GM19397 (cell line): ENCODE measurements around the gene TM9SF3.

Source experiments
- ATAC-seq: cut with Tn5 transposase; IDR thresholded peaks from one replicate; pipeline ENCODE4 v1.9.1; 2021; ENCODE audit warnings: mild to moderate bottlenecking, moderate library complexity; ENCODE audit not compliant: unreplicated experiment

TM9SF3 gene

DNA sequence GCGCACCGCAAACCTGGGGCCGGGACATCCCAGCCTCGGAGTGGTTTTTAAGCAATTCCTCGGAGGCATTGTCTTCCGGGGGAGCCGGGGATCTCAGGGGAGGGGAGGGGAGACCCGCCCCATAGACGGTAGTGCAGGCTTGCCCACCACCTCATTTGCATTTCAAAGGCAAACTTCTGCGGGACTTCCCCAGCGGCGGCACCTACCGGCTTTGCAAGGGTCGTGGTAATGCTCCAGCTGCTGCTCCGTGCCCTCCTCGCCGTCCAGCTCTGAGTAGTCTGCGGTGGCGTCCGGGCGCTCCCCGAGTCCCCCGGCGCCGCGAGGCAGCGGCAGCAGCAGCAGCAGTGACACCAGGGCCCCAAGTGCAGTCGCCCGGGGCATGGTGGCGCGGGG lies 73.5 kb downstream of the TM9SF3 start:
- peak; percentile 46 for ATAC-seq

DNA sequence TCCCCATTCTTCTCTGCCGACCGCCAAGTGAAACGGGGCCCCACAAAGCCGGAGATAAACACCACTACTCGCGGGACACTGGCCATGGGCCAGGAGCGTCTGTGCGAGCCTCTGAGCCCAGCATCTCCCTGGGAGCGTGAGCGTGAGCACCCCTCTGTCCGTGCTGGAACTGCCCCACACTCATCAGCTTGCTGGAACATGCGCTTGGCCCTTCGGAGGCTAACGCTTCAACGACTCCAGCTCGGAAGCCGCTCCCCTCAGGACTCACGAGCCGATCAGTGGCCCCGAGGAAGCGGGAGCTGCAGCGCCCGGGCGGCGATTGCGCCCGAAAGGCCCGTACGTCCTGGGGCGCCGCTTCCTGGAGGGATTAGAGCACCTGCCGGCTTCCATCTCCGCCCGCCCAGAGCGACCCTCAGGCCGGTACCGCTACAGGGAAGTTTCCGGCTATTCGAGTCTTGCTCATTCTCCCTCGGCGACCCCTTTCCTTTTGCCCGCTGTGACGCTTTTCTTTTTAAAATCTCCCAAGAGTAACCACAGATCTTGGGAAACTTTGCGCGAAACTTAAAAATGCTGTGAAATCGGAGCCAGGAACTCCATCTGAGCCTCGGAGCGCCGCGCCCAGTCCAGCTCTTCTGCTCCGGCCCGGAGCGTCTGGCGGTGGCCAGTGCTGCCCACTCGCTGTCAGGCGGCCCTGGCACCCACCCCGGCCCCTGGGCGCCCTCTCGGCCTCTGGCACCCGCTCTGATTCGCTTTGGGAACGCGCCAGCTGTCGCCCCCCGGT lies 74.1 kb downstream of the TM9SF3 start:
- ATAC-seq = no peak

DNA sequence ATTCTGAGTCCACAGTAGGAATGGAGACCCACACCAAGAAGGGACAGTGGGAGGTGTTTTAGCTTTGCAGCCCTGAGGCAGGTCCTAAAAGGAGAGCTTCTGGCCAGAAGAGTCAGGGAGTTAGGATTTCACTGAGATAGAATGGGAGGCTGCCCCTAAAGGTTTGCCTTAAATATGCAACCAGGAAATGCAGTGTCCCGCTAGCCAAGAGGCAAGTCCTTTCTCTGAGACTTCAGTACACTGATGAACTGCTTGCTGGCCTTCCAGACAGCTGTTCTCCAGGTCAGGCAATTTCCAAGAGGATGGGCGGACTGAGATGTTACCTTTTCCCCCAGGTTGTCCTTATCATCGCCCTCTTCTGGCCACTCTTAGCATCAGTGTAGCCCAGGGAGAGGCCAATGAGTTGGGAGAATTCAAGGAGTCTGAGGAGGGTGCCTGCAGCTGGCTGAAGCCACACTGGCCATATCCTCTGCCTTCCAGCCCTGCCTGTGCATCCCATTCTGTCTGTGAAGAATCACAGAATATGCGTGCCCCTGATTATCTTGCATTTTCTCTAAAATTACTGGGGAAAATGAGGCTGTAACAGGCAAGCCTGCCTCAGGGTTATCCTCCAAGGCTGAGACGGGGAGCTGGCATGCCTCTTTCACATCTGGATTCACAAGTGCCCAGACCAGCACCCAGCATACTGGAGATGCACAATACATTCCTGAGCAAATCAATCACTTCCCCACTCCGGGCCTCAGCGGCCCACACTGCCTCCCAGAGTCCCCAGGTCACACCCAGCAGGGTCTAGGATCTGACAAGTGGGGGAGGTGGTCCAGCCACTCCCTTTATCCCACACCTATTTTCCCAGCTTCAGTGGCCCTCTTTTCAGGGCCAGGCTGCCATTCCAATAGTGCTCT lies 75.5 kb downstream of the TM9SF3 start:
- ATAC-seq = no peak

DNA sequence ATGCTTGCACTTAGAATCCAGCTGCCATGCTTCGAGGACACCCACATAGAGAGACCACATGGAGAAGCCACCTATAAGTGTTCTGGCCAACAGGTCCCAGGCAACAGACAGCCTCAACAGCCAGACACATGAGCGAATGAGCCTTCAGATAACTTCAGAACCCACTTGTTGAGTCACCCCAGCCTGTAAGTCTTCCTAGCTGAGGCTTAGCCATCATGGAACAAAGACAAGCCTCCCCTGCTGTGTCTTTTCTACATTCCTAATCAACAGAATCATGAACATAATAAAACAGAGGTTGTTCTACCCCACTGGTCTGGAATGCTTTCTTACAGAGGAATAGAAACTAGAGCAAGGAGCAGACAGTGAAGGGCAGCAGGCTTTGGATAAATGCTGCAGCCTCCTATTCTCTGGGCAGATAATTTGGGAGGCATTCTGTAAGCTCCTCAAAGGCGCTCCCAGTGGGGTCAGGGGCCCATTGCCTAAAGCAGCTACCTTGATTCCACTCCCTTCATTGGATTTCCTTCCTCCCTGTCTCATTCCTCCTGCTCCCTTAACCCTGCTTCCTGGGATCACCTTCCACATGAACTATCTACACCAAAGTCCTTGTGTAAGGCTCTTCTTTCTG lies 77.7 kb downstream of the TM9SF3 start:
- no peak for ATAC-seq

DNA sequence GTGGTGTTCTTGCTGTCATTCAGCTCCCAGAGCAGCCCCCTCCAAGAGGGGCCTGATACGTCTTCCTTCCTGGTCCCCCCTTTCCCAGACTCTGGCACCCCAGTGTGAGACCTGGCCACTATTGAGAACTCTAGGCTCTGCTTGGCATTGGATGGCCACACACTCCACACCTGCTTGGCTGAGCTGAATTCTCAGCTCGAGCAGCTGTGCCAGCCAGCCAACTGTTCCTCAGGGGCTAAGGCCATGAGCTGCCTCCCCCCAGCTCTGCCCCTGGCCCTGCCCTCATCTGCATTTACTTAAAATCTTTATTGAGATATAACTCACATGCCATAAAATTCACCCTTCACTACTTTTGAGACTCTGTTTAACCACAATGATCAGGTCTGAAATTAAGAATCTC lies 79.8 kb downstream of the TM9SF3 start:
- no peak for ATAC-seq

DNA sequence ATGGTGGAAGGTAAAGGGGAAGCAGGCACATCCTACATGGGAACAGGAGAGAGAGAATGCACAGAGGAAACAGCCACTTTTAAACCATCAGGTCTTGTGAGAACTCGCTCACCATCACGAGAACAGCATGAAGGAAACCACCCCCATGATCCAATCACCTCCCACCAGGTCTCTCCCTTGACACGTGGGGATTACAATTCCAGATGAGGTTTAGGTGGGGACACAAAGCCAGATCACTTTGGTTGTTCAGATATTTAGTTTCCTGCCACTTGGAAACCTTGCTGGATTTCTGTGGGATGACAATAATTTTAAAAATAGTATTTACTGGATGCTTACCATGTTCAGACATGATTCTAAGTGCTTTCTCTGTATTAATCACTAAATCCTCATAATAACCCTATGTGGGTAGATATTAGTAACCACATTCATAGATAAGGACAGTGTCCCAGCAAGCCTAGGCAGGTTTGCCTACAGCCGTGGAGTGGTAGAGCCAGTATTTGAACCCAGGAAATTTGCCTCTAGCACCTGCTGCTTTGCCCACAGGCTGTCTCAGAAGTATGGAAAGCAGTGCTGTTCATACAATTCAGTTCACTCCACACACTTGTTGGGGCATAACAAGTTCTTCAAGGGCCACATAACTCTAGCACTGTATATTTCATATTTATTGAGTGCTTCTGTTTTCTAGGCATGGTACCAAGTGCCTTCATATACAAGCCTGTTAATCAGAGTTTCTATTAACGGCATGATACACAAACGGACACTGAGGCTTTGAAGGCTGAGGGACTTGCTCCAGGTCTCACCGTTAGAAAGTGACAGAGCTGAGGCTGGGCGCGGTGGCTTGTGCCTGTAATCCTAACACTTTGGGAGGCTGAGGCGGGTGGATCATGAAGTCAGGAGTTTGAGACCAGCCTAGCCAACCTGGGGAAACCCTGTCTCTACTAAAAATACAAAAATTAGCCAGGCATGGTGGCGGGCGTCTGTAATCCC lies 81.4 kb downstream of the TM9SF3 start:
- ATAC-seq = no peak

DNA sequence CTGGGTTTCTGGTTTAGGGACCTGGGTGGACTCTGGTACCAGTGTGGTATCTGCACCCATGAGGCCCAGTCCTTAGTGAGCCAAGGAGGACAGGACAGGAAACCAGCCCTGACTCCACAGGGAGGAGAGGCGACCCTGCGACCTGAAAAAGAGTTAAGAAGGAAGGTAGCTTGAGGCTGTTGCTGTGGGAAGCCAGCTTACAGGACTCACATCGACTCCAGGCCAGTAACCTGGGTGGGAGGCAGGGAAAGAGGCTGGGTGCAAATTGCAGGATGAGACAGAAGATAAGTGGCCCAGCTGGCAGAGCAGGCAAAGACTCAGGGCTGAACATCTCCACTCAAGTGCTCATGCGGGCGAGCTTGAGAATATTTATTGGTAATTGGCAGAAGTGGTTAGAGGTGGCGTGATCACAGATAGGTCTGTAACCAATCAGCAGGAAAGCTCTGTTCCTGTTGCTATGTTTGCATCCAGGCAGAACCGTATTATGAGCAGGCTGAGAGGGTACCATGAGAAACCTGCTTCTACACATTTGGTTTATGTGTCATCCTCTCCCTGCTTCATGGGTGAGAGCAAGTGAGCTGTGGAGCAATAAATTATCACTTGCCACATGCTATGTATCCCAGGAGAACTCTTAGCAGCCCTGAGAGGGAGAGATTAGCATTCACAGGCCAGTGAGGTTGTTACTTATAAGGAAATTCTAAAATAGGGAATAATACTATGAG lies 84.1 kb downstream of the TM9SF3 start:
- no peak for ATAC-seq

DNA sequence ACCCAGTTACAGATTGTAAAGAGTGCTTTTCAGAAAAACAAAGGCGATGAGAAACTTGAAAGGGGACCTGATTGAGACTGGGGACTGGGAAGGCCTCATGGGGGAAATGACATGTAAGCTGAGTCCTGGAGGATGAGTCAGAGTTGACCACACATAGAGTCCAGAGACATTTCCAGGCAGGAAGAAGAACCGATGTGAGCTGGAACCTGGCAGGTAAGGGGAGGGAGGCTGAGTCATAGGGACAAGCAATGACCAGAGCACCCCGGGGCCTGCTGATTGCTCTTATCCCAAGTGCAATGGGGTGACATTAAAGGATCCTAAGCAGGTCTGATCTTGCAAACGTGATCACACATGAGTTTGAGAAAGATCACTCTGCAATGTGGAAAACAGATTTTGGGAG lies 84.8 kb downstream of the TM9SF3 start:
- ATAC-seq = no peak

DNA sequence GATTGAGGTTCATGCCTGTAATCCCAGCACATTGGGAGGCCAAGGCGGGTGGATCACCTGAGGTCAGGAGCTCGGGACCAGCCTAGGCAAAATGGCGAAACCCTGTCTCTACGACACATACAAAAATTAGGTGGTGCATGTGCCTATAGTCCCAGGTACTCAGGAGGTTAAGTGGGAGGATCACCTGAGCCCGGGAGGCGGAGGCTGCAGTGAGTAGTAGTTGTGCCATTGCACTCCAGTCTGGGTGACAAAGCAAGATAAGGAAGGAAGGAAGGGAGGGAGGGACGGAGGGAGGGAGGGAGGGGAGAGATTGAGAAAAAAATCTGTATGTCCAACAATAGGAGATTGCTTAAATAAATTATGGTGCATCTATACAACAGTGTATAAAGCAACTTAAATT lies 86.3 kb downstream of the TM9SF3 start:
- no peak for ATAC-seq

DNA sequence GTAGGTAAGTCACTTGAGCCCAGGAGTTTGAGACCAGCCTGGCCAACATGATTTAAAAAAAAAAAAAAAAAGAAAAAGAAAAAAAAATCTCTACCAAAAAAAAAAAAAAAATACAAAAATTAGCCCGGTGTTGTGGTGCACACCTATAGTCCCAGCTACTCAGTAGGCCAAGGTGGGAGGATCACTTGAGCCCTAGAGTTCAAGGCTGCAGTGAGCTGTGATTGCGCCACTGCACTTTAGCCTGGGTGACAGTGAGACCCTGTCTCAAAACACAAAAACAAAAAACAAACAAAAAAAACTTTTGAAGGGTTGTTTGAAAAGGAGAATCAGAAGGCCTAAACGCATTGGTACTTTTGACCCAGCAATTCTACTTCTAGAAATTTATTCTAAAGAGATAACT lies 86.8 kb downstream of the TM9SF3 start:
- ATAC-seq = no peak

DNA sequence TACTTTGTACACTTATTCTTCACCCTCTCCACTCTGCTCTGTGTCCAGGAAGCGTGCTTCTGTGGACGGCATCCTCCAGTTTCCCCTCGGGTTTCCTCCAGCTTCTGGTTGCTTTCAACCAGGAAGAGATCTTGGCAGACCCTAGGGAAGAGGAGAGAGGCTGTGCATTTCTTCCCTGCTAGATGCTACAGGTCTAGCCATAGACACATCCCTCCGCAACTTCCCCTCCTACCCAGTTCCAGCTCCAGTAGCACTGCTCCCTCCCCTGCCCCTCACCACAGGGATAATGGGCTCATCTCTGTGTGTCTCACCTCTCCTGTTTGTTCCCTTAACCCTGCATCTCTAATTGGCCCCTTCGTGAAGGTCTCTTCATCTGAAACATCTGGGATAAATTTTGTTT lies 89.4 kb downstream of the TM9SF3 start:
- ATAC-seq = no peak

DNA sequence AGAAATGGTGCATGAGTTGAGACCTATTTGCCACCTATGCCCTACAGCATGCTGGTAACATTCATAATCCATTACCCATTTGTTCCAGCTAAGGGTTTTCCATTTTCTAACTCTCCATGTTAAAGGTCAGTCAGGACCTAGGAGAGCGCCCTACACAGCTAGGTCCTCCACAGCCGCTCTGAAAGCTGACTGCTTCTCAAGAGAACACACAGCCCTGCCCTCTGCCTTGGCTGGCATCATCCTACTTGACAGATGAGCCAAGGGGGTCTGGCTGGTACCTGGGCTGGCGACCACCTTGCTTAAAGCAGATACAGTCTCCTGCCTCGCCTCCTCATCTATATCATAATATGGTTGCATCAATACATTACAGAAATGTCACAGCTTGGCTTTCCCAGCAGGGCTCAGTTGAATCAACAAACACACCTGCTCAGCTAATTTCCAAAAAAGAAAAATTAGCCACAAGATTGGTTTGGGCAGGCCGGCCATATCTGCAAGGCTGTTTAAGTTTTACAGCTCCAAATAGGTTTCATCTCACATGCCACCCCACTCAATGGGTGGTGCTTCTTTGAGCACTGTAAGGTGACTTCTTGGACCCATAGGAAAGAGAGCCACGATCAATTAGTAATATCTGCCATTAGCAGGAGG lies 90.4 kb downstream of the TM9SF3 start:
- ATAC-seq = no peak

DNA sequence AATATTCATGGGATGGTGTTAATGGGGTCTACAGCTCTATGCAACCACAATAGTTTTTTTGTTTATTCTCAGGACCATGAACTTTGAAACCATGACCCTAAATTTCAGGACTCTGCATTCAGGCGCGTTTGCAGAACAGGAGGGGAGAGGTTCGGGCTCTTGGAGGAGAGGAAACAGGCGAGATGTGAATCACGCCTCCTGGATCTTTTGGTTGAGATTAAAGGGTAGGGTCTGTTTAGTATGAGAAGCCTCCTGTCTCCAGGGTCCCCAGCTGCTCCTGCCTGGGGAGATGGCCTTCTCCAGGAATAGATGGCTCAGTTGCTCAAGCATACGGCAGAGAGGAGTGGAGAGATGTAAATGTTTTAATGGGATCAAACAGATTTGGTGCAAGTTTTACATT lies 91.3 kb downstream of the TM9SF3 start:
- ATAC-seq = no peak

DNA sequence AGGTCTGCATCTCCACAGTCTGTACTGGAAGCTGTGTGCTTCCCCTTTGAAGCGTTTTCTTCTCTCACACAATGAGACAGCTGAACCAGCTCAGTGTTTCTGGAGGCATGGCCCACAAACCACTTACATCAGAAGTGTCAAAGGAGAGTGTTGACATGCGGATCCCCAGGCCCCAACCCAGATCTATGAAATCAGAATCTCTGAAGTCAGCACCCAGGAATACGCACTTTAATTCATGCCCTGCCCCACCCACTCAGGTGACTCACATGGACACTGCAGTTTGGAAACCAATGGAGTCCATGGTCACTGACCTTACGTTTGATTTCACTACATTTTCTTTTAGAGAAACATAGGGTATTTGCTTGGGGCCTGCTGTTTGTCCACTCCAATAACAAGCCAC lies 92.1 kb downstream of the TM9SF3 start:
- no peak for ATAC-seq

DNA sequence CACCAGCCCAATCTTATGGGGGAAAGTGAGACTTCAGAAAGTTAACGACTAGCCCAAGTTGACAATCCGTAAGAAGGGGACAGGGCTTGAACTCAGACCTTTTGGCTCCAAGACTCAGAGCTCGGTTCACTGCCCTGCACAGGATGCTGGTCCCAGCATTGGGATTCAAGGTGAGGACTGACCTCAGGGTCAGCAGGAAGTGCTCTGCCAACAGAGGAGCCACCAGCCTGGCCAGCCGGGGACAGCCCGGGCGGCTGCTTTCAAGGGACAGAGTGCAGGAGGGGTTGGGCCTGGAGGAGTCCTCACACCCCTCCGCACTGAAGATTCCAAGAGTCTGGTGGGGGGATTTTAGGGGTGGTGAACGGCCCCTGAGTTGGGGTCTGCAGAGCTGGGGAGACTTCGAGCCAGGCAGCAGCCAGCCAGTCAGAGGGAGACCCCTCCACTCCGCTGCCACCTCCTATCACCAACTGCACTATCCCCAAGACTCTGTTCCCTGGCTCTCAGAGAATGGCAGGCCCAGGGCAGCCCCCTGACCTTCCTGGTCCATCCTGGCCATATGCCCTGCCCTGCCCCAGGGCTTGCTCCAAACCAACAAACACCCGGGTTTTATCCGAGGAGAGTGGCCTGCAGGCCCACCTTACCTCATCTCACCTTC lies 92.8 kb downstream of the TM9SF3 start:
- ATAC-seq = no peak

DNA sequence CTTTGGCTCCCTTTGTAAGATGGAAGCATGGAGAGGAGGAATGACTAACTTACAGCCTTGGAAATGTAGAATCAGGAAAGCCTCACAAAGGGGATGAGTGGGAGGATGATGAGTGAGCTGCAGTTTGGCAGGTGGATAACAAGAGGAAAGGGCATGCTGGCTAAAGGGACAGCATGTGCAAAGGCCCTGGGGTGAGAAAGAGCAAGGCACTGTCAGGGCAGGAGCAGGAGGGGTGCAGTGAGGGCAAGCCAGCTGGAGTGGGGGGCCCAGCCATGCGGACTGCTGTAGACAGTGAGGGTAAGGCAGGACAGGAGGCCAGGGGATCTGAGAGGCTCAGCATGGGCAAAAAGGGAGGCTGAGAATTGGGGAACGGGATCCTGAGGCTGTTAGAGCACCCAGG lies 93.6 kb downstream of the TM9SF3 start:
- no peak for ATAC-seq

DNA sequence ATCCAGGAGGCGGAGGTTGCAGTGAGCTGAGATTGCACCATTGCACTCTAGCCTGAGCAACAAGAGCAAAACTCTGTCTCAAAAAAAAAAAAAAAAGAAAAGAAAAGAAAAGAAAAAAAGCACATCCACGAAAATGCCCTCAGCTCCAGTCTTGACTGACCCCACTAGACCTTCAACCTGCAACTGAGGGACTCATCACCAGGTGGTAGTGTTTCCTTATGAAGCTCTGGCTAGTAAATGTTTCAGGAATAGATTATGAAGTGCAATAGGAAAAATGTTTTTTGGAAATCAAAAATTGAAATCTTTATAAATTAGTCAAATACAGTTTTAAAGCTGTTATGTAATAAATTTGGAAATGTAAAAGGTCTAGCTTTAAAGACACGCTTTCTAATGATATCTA lies 95.5 kb downstream of the TM9SF3 start:
- ATAC-seq = no peak

DNA sequence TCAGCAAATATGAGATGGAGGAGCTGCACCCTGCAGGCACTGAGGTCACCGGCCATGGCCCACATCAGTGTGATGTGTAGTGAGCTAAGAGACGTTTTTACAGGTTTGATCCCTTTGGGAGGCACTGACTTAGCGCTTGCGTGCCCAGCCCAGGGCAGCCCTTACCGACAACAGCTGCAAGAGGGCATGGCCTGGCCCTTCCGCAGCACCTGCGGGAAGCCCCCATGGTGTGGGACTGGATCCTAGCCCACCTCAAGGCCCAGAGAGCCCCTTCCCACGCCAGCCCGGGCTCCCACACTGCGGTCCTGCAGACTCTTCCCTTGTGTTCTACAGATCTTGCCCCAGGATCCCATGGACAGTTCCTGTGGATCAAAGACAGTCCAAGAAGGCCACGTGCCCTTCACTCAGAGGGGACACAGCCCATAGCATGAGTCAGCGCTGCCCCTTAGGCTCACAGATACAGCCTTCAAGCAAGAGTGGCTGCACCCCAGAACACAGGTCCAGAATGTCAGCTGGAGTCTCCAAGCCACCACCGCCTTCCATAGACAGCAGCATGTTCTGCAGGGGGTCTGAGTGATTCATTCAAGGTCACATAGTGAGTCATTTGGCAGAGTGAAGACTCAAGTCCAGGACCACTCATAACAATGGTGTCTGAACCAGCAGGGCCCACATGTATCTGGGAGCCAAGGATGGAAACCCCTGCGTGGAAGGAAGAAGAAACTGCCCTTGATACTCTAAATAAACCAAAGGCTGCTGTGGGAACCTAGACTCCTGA lies 98.5 kb downstream of the TM9SF3 start:
- ATAC-seq = no peak
